Endothelial cell (in vitro differentiated cells): ENCODE measurements around the gene TOMM34. TPM values are rescaled to one million over a fixed set of nuclear protein-coding genes. Genes with fewer than 3 reads are reported as not detected.

ENCODE experiments used
- DNase-seq: peaks from one replicate; pipeline ENCODE4 v3.0.0; 2021; ENCODE audit warnings: low spot score
- H3K27ac Mint-ChIP-seq: one replicate; pipeline ENCODE4 v1.8.0; 2021; ENCODE audit warnings: mixed read lengths, inconsistent platforms; ENCODE audit not compliant: unreplicated experiment
- H3K27me3 Mint-ChIP-seq: one replicate; pipeline ENCODE4 v1.8.0; 2021; ENCODE audit warnings: mild to moderate bottlenecking, moderate library complexity, mixed read lengths, inconsistent platforms; ENCODE audit not compliant: unreplicated experiment
- H3K36me3 Mint-ChIP-seq: one replicate; pipeline ENCODE4 v1.8.0; 2021; ENCODE audit warnings: mild to moderate bottlenecking, low read depth, mixed read lengths, inconsistent platforms; ENCODE audit not compliant: unreplicated experiment
- H3K4me1 Mint-ChIP-seq: one replicate; pipeline ENCODE4 v1.8.0; 2021; ENCODE audit warnings: mild to moderate bottlenecking, mixed read lengths, inconsistent platforms; ENCODE audit not compliant: unreplicated experiment
- H3K4me3 Mint-ChIP-seq: one replicate; pipeline ENCODE4 v1.8.0; 2021; ENCODE audit warnings: mild to moderate bottlenecking, mixed read lengths, inconsistent platforms; ENCODE audit not compliant: unreplicated experiment
- H3K9me3 Mint-ChIP-seq: one replicate; pipeline ENCODE4 v1.8.0; 2021; ENCODE audit warnings: mixed read lengths, inconsistent platforms; ENCODE audit not compliant: unreplicated experiment
- total RNA-seq: library from RNA; stranded (reverse); fragmentation: NEBNext Ultra II Directional; extraction: Animal tissue kit (Norgen Biotek cat#: 25700); gene quantifications from one replicate; pipeline ENCODE4 v1.2.1, GENCODE V29; 2021; ENCODE audit not compliant: unreplicated experiment
- TF ChIP-seq, protein P1 (sequence below): fragments of 200-600 bp; sonication (generic); IDR thresholded peaks from one replicate; pipeline ENCODE4 v1.5.0; 2021; ENCODE audit warnings: antibody characterized with exemption; ENCODE audit not compliant: unreplicated experiment

TOMM34 gene
- total RNA-seq, 1 donor from 2014 or later = 46.2 TPM

GRCh38 chr20:44981736-44982406, 21.7 kb upstream of the TOMM34 start:
- Mint-ChIP-seq H3K27me3 (peaks cover 2% of the 10 kb centered on the region), H3K36me3 (peaks cover 6% of the 10 kb centered on the region), H3K9me3 (no peaks in the 10 kb centered on the region), H3K4me3 (no peak overlapping the region), H3K4me1 (peaks cover 2% of the 10 kb centered on the region), H3K27ac (no peak overlapping the region)
- TF ChIP-seq, protein P1, sequence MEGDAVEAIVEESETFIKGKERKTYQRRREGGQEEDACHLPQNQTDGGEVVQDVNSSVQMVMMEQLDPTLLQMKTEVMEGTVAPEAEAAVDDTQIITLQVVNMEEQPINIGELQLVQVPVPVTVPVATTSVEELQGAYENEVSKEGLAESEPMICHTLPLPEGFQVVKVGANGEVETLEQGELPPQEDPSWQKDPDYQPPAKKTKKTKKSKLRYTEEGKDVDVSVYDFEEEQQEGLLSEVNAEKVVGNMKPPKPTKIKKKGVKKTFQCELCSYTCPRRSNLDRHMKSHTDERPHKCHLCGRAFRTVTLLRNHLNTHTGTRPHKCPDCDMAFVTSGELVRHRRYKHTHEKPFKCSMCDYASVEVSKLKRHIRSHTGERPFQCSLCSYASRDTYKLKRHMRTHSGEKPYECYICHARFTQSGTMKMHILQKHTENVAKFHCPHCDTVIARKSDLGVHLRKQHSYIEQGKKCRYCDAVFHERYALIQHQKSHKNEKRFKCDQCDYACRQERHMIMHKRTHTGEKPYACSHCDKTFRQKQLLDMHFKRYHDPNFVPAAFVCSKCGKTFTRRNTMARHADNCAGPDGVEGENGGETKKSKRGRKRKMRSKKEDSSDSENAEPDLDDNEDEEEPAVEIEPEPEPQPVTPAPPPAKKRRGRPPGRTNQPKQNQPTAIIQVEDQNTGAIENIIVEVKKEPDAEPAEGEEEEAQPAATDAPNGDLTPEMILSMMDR = no peak
- no peak for DNase-seq

DNA sequence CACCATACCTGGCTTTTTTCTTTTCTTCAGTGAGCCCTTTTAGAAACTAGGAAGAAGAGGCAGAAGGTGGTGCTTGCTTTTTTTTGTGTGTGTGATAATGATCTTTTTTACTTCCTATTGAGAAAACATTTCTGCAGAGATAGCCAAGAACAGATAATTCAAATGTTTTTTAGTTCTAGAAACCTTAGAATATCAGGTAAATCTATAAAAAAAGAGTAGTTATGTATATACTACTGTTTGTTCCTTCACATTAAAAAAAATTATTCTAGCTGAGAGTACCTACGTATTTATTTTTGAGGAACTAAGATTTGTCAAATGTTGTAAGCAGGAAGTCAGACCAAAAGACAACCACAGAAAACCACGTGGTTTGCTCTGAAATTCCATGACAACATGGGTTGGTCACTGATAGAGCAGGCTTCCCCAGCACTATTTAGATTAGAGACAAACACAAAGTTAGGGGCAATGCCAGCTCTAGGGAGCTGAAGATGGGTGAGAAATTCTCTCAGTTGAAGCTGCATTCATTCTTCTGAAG, 19.0 kb upstream of the TOMM34 start:
- H3K27me3 Mint-ChIP-seq = peaks cover 2% of the 10 kb centered on the region
- H3K4me1 Mint-ChIP-seq = peaks cover 2% of the 10 kb centered on the region
- H3K9me3 Mint-ChIP-seq = no peaks in the 10 kb centered on the region
- TF ChIP-seq, protein P1 = no peak
- H3K27ac Mint-ChIP-seq = no peak overlapping the region
- DNase-seq = no peak
- H3K36me3 Mint-ChIP-seq = peaks cover 13% of the 10 kb centered on the region
- no peak overlapping the region for H3K4me3 Mint-ChIP-seq

- Mint-ChIP-seq H3K4me3 (no peak overlapping the region), H3K36me3 (peaks cover 10% of the 10 kb centered on the region), H3K4me1 (peaks cover 6% of the 10 kb centered on the region), H3K27me3 (no peaks in the 10 kb centered on the region), H3K9me3 (no peaks in the 10 kb centered on the region), H3K27ac (no peak overlapping the region)
- no peak for DNase-seq
- TF ChIP-seq, protein P1 = no peak
Measured at GRCh38 chr20:44976698-44977097, 16.5 kb upstream of the TOMM34 start.

- Mint-ChIP-seq H3K27me3 (no peaks in the 10 kb centered on the region), H3K4me1 (peaks cover 33% of the 10 kb centered on the region), H3K27ac (no peak overlapping the region), H3K36me3 (peaks cover 10% of the 10 kb centered on the region), H3K9me3 (no peaks in the 10 kb centered on the region), H3K4me3 (no peak overlapping the region)
- TF ChIP-seq, protein P1 = no peak
- DNase-seq = no peak
Measured at GRCh38 chr20:44973053-44973452, 12.9 kb upstream of the TOMM34 start.

DNA sequence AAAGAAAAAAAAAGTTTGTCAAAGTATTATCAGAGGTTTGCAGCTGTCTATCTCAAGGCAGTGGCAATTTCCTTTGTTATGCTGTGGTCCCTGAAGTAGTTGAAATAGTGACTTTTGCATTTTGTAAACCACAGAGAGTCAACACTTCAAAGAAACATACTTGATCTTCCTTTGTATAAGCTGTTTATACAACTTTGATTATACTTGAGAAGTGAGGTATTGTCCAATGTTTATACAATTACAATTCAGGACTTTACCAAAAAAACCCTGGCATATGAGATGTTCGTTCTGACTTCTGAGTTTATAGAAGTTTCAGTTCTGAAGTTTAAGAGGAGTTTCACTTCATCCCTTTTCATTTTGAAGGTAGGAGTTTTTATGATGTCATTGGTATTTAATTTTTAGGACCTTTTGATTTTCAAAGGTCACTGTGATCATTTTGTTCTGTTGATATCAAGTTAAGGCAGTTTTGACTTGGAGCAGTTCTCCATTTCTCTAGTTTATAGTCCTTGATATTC, 10.1 kb upstream of the TOMM34 start:
- Mint-ChIP-seq H3K9me3 (no peaks in the 10 kb centered on the region), H3K4me3 (no peak overlapping the region), H3K27ac (peak overlapping the region; percentile 97), H3K36me3 (peaks cover 16% of the 10 kb centered on the region), H3K27me3 (peaks cover 6% of the 10 kb centered on the region), H3K4me1 (peaks cover 52% of the 10 kb centered on the region)
- no peak for DNase-seq
- TF ChIP-seq, protein P1 = no peak
